ENCODE measurements around the gene RHBDD2. TPM values are rescaled to one million over a fixed set of nuclear protein-coding genes. Genes with fewer than 3 reads are reported as not detected.
A peak's percentile ranks its signal among the peaks of the same experiment; 100 is the strongest.

RHBDD2 gene
- total and polyA plus RNA-seq, 8 donors, result 21.6 to 106 (median 27.9) TPM

GRCh38 chr7:75925717-75926435, 47.0 kb downstream of the RHBDD2 start:
- 78 to 82% methylated on average over 10 of the region's 10 CpGs for WGBS, 2 donors
- FAIRE-seq (no peak), DNase-seq (no peak), ATAC-seq (no peak)
- no peaks in the 10 kb centered on the region for H3K27me3 ChIP-seq
- no peaks in the 10 kb centered on the region for H3K36me3 ChIP-seq
- no peak overlapping the region for H3K4me3 ChIP-seq
- no peaks in the 10 kb centered on the region for H3K4me1 ChIP-seq
- no peak for TF ChIP-seq CTCF (IDR thresholded peaks at IDR 0.05)
- H3K9me3 ChIP-seq, result no peaks in the 10 kb centered on the region
- no peak overlapping the region for H3K27ac ChIP-seq
- intact Hi-C loops (cut with DNase I), result no loop called here

GRCh38 chr7:75928568-75928914, 49.7 kb downstream of the RHBDD2 start:
- FAIRE-seq, result no peak

GRCh38 chr7:75931680-75932079, 52.8 kb downstream of the RHBDD2 start:
- H3K36me3 ChIP-seq, result no peaks in the 10 kb centered on the region
- no peak overlapping the region for H3K27ac ChIP-seq
- peak in 2 of 4 donors; percentile 69 for ATAC-seq
- no peak for FAIRE-seq
- no peak for TF ChIP-seq CTCF (IDR thresholded peaks at IDR 0.05)
- no peaks in the 10 kb centered on the region for H3K9me3 ChIP-seq
- H3K27me3 ChIP-seq, result no peaks in the 10 kb centered on the region
- 52 to 58% methylated on average over 5 of the region's 5 CpGs for WGBS, 2 donors
- DNase-seq, result peak in 1 of 6 donors; percentile 7
- H3K4me3 ChIP-seq, result no peak overlapping the region
- peaks cover 0 to 2% (median 0%) of the 10 kb centered on the region in 3 donors for H3K4me1 ChIP-seq
- intact Hi-C loops (cut with DNase I), result no loop called here

More at GRCh38 chr7:75928568-75928914, 49.7 kb downstream of the RHBDD2 start:
- Histone ChIP-seq H3K4me1 (peaks cover 0 to 2% (median 0%) of the 10 kb centered on the region in 3 donors), H3K4me3 (no peak overlapping the region), H3K27me3 (no peaks in the 10 kb centered on the region), H3K9me3 (no peaks in the 10 kb centered on the region), H3K27ac (no peak overlapping the region), H3K36me3 (no peaks in the 10 kb centered on the region)
- DNase-seq (peak in 1 of 6 donors; percentile 6), ATAC-seq (no peak)
- 88 to 90% methylated on average over 4 of the region's 4 CpGs for WGBS, 2 donors
- TF ChIP-seq CTCF (IDR thresholded peaks at IDR 0.05), result no peak
- intact Hi-C loops (cut with DNase I), result no loop called here

GRCh38 chr7:75937958-75938786, 59.3 kb downstream of the RHBDD2 start:
- intact Hi-C loops (cut with DNase I), result no loop called here
- H3K27ac ChIP-seq, result no peak overlapping the region

More at GRCh38 chr7:75937958-75938786, 59.3 kb downstream of the RHBDD2 start:
- 86 to 91% methylated on average over 15 of the region's 15 CpGs for WGBS, 2 donors
- Histone ChIP-seq H3K27me3 (no peaks in the 10 kb centered on the region), H3K4me3 (no peak overlapping the region), H3K9me3 (no peaks in the 10 kb centered on the region), H3K36me3 (no peaks in the 10 kb centered on the region), H3K4me1 (no peaks in the 10 kb centered on the region)
- ATAC-seq (peak in 3 of 4 donors; percentile 59 to 78 (median 70)), DNase-seq (peak in 3 of 6 donors; percentile 14 to 46 (median 36)), FAIRE-seq (no peak)
- TF ChIP-seq CTCF (IDR thresholded peaks at IDR 0.05), result no peak

Small RNAs within 50 kb of the gene (microRNA-seq; reads per million reads assigned to microRNA genes)
- gene MIR4651, result 0.59 to 1.9 reads per million in 2 donors

Other genes starting within 250 kb of the RHBDD2 start
- 10 to 100 TPM in 1 of 6 donors, 1 to 10 TPM in 5; 4.9 to 14.8 (median 5.9) TPM for gene HIP1, start 140.1 kb upstream of the RHBDD2 start, total RNA-seq
- 1 to 10 TPM; 3.6 to 3.9 TPM for gene HIP1, start 140.1 kb upstream of the RHBDD2 start, polyA plus RNA-seq
- not detected for gene CCL26, start 106.8 kb upstream of the RHBDD2 start, total RNA-seq
- gene CCL26, start 106.8 kb upstream of the RHBDD2 start, polyA plus RNA-seq, result under 1 TPM; 0.47 to 0.53 TPM
- gene CCL24, start 65.2 kb upstream of the RHBDD2 start, total RNA-seq, result under 1 TPM in 1 of 6 donors, not detected in 5; 0.37 TPM
- not detected for gene CCL24, start 65.2 kb upstream of the RHBDD2 start, polyA plus RNA-seq
- 10 to 100 TPM; 29.7 to 71.6 (median 41.7) TPM for gene POR, start 36.1 kb downstream of the RHBDD2 start, total RNA-seq
- gene POR, start 36.1 kb downstream of the RHBDD2 start, polyA plus RNA-seq, result 10 to 100 TPM; 84.2 to 99.0 TPM
- gene TMEM120A, start 115.6 kb downstream of the RHBDD2 start, total RNA-seq, result 10 to 100 TPM; 29.5 to 38.7 (median 33.6) TPM
- gene TMEM120A, start 115.6 kb downstream of the RHBDD2 start, polyA plus RNA-seq, result 10 to 100 TPM; 71.8 to 72.0 TPM
- 10 to 100 TPM; 13.3 to 24.1 (median 20.4) TPM for gene STYXL1, start 169.0 kb downstream of the RHBDD2 start, total RNA-seq
- gene STYXL1, start 169.0 kb downstream of the RHBDD2 start, polyA plus RNA-seq, result 10 to 100 TPM; 31.2 to 47.6 TPM
- 100 to 1,000 TPM in 2 of 6 donors, 10 to 100 TPM in 4; 64.6 to 106 (median 91.4) TPM for gene MDH2, start 169.1 kb downstream of the RHBDD2 start, total RNA-seq
- 10 to 100 TPM; 36.3 to 61.5 TPM for gene MDH2, start 169.1 kb downstream of the RHBDD2 start, polyA plus RNA-seq